ENCODE data around the gene PAPSS2.
"Not testable (repeated sequence)": the region's sequence is repeated elsewhere in the genome, so short reads cannot be mapped to it uniquely, and the experiment has no call there.

The PAPSS2 gene

DNA sequence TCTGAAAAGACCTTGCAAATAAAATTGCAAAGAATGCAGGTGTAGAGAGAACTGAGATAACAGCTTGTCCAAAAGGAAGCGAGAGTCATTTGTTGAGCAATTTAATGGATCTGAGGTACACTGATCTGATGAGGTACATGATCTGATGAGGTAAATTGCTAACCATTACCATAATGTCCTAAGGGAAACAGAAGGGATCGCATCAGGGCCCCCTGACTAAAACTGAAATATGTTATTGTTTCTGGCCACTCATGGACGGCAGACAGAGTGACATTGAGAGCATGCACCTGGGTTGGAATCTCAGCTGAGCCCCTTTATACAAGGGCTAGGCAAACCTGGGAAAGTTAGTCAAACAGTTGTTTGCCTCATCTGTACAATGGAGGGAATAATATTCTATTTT, 15.8 kb upstream of the PAPSS2 start:
- DNase-seq = no peak

DNA sequence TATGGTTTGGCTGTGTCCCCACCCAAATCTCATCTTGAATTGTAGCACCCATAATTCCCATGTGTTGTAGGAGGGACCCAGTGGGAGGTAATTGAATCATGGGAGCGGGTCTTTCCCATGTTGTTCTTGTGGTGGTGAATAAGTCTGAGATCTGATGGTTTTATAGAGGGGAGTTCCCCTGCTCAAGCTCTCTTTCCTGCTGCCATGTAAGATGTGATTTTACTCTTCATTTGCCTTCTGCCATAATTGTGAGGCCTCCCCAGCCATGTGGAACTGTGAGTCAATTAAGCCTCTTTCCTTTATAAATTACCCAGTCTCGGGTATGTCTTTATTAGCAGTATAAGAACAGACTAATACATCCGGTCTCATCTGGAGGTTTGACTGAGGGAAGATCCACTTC, 15.2 kb upstream of the PAPSS2 start:
- not testable (repeated sequence) for DNase-seq

DNA sequence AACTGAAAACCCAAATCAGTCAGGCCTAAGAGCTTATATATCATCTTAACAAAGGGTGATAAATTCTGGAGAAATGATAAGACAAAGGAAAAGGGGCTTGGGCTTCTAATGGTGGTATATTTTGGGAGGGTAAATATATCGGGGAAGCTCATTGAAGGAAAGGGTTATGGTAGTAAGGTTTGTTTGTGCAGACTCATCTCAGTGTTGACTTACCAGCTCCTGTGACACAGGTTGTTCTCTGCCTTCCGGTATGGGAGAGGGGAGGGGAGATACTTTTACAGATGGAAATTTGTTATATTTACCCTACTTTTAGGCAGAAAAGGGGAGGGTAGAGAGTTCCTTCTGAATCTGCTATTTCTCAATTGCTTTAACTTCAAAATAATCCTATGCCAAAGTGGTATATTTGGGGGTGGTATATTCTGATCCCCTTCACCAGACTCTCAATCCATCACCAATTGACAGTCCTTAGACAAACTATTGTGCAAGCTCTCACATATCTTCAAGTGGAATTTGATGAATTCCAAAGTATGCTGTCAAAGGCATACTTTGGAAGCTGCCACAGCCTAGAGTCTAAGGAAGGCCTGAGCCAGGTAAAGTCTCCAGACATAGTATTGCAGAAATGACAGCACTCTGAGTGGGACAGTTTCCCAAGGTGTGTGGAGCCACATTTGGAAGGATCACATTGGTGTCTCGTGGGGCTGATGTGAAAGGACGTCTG, 13.3 kb upstream of the PAPSS2 start:
- DNase-seq = no peak

DNA sequence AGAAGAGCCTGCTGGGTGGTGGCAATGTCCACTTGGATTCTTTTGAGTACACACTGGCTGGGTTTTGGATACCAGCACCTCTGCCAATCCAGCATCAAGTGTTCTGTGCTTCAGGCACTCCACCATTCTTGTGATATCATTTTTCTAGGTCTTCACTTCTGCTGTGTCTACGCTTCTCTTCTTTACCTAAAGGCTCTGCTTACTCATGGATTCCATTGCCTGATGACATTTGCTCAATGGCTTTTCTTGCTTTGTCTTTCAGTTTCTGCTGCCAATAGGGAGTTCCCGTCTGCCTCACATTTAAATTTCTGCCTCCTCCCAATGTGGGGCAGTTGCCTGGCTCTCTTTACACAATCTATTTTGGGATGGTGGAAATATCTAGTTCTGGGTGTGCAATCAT, 12.7 kb upstream of the PAPSS2 start:
- no peak for DNase-seq

DNA sequence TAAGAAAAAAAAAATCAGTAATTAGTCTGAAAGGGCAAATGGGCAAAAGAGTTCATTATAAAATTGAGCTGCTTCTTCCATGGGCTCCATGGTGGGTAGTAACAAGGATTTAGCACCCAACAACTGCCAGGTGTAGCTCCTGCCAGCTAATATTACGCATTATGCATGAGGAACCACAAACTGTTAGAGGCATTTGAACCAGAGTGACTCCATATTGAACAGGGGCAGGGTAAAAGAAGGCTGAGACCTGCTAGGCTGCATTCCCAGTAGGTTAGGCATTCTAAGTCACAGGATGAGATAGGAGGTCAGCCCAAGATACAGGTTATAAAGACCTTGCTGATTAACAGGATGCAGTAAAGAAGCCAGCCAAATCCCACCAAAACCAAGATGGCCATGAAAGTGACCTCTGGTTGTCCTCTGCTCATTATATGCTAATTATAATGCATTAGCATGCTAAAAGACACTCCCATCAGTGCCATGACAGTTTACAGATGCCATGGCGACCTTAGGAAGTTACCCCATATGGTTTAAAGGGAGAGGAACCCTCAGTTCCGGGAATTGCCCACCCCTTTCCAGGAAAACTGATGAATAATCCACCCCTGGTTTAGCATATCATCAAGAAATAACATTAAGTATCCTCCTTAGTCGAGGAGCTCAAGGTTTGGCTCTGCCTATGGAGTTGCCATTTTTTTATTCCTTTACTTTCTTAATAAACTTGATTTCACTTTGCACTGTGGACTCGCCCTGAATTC, 8.7 kb upstream of the PAPSS2 start:
- DNase-seq = no peak

DNA sequence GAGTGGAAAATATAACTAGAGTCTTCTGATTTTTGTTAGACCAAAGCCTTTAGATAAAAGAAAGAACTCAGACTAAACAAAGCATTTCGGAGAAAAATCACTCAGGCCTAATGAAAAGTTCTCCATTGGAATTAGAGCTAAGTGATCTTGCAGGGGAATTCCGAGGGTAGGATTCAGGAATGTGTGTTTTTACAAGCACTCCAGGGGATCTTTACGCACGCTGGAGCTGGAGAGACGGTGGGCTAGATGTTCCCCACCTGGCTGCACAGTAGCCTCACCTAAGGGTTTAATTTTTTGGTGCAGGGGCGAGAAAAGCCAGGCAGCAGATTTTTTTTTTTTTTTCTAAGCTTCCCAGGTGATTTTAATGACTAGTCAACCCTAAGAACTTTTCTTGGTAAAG, 7.9 kb upstream of the PAPSS2 start:
- DNase-seq = no peak

DNA sequence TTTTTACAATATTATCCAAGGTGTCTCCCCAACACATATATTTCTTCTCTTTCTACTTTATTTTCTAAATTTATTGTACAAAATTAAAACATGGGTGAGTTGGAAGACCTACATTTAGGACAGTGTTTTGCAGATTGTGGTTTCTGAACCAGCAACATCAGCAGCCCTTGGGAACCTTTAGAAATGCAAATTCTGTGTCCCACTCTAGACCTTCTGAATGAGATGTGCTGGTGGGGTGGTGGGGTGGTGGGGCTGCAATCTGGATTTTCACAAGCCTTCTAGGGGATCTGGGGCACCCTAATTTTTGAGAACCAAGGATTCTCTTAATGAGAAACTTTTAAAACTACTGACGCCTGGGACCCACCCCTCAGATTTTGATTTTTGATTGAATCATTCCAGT, 7.4 kb upstream of the PAPSS2 start:
- DNase-seq = no peak

DNA sequence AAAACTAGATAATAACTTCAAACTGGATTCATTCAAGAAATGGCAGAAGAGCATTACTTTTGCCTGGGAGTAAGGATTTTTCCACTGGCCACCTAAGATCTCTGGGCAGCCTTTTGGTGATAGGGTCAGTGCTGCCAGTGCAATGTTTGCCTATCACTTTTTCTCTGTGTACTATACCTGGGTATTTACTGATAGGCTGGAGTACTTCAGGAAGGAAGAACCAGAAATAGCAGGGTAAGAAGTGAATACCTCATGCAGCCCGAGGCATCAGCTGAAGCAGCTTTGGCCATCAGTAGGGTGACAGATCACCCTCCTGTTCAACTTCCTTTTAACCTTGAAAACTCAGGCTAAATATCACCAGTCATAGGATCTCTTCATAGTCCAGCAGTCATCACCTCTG, 5.5 kb upstream of the PAPSS2 start:
- DNase-seq = no peak

DNA sequence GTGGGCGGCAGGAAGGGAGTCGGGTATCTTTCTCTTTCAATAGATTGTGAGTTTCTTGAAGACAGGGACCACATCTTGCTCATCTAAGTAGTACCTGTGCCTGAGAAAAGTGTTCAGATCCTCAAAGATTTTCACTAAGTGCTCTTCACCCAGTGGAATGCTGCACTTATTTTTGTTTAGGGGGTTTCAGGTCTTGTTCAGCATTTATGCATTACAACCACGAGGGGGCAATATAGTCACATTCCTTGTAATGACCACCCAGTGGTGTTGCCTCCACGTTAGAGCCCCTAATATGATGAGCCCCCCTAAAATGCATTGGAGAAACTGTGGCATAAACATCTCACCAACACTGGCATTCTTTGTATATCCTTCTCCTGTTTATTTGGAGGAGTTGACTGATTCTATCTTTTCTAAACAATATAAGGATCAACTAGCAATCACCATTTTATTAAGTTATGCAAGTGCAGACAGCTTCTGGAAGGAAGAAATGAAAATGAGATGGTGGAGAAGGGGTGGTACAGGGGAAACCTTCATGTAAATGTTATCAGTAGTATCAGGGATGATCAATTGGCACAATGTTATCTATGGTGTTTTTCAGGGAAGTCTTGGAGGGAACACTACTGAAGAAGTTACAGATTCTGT, 3.1 kb upstream of the PAPSS2 start:
- peak; percentile 72 for DNase-seq

DNA sequence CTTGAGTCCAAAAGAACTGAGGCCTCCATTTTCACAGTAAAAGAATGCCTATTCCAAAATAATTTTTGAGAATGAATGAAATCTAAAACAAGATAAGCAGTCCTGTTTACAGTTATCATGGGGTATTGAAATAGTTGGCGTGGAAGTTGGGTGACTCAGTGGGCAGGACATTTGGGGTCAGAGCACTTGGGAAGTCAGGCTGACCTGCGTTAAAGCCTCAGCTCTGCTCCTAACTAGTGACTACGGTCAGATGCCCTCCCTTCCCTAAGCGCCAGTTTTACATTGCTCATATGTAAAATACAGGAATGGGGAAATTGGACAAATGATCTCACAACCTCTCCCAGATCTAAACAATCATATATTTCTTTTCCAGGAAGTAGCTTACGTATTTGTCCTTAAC, 2.3 kb upstream of the PAPSS2 start:
- no peak for DNase-seq

DNA sequence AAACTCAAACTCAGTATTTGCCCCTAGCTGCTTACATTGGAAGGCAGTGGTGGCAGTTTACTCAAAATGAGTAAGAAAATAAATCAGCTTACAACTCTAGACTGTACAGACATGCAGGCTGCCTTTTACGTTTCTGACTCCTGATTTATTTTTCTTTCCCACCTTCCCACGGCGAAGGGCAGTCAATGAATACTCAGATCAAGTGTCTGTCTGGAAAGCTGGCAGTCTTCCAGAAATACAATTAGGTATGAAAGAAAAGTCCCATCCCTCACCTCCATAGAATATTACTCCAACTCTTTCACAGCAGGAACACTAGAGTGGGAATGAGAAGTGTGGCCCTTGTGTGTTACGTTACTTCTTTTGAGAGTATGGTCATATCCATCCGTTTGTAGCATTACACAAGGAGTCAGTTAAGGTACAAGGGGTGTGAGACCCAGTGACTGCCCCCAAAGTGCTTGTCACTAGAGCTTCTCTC, 1.3 kb upstream of the PAPSS2 start:
- peak; percentile 45 for DNase-seq

DNA sequence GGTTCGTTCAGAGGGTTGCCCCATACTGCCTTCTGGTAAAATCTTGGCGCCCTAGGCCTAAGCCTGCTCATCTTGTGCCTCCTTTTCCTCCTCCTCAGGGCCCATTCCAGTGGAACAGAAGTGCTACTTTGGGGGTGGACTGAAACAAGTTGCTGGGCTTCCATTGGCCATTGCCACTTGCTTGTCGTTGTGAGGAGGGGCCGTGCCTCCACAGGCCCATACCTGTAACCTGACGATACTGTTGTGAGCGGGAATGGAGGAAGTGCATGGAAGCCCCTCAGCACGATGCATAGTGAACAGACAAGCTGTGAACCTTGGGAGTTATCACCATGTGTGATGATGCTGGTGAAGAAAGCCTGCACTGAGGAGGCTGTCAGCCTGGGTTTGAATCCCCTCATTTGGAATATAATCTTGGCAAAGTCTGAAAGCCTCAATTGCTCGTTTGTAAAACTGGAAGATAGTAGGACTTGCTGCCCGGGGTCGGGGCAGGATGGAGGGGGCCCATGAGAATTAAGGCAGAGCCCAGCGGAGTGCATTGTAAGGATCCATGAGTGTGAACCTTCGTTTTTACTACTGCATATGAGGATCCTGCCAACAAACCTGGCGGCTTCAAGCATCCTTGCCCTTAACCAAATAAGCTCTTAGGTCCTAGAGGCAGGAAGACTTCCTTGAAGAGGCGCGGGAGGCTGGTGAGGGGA, 671 bp upstream of the PAPSS2 start:
- DNase-seq = peak; percentile 10

DNA sequence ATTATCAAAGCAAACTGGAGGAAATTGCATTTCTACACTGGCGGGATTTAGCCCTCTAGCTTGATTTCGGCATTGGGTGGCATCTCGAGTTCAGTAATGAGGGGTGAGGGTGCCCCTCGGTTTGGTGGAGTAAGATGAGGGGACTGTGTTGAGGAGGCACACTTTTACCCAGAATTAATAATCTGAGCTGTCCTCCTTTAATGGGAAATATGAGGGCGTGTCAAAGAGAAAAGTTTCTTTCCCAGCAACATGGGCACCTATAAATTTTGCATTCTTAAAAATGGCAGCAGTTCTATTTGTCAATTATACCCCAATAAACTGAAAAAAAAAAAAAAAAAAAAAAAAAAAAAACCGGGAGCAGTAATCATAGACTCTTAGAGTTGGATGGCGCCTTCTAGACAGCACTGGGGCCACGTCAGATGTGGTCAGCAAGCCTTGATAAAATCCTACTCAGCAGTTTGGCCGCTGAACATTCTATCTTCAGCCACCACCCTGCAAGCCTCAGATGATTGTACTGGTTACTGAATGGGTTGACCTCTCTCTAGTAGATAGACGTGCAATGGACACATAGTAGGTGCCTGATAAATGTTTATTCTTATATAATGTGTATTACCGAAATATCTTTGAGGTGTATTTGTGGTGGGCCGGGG, 931 bp downstream of the PAPSS2 start:
- DNase-seq = peak; percentile 3

DNA sequence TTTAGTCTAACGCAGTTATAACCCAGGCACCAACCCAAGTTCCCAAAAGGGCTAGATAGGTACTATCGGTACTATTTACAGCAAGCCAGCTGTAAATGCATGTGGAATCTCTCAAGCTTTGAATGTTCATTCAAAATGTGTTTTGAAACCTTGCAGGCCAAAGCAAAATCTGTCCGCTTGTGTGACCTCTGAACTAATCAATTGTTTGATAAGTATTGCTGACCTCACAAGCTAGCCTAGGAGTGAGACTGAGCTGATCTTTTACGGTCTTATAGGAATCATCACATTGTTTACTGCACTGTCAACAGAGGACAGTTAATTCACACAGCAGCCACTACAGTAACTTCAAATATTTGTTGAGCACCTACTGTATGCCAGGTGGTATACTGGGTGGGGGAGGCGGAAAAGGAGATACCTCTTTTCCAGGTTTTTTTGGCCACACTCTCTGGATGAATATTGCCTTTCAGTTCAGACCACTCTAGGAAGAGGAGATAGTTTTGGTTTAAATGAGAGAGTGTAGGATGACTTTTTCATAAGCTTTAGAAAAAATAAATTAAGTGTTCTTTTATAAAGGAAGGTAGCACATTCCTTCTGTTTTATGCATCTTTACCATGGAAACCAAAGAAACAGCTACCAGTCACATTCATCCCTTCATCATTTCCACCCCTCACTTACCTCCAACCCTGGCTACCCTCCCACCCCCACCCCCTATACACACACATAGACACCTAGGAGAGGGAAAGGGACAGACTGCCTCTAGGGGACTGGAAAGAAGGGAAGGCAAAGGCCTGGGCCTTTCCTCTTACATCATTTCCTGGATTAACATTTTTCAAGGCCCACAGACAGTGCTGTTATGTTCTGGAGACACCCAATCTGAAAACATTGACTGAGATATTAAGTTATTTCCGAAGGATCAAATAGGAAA, 2.4 kb downstream of the PAPSS2 start:
- DNase-seq = no peak

DNA sequence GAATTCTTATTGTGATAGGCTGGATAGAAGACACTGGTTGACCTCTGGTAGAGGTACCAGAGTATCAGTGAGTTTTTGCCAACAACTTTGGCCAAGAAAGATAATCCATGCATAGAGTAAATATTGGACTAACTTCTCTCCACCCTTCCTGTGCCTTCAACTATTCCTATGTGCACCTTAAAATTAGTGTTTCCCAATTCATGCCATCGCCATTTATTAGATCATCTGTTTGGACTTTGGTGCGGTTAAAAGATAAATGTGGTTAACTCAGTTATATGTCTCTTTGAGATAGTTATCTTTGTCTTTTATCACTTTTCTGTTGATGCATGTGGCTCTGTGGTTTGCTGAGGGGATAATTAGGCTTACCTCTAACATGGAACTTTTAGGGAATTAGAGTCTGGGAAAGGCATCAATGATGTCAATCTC, 4.6 kb downstream of the PAPSS2 start:
- DNase-seq = no peak

DNA sequence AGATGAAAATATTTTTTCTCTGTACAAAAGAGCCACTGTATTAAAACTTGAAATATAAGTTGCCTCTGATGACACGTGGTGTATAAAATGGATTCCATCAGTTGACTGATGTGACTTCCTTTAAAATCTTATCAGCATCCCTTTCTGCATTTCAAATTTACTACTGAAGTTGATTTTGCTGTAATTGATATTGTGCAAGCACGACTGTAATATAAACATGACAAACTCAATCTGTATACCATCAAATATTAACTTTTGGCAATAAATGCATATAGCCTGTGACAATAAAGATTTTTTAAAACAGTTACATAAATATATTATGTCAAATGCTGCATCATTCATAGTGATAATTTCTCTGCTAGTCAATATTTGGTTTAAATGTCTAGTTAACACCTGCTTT, 7.8 kb downstream of the PAPSS2 start:
- DNase-seq = no peak

DNA sequence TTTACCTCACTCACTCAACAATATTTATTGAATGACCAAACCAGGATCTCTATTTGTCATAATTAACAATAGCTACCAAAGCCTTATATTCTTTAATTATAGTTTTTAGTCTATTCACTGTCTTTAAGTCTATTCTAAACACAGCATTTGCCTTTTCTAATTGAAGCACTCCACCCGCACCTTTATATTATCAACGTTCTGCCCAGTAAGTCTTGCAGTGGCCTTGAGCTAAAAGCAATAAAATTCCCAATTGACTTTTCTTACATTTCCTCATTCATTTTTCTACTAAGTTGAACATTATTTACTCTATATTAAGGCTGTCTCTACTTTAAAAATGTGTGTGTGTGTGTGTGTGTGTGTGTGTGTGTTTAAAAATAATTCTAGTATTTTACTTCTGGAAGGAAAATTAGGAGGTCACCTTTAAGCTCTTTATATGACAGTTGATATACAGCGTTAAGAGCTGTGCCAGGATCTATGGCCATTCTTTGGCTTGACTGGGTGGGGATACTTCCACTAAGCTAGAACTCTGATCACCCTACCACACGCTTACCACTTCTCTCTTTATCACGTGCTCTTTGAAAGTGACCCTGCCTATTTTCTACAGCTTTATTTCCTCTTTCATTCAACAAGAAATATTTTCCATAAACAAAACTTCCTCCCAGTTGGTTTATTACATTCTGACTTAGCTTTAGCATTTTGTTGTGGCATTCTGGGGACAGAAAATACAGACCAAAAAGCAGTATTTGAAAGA, 8.8 kb downstream of the PAPSS2 start:
- DNase-seq = no peak

DNA sequence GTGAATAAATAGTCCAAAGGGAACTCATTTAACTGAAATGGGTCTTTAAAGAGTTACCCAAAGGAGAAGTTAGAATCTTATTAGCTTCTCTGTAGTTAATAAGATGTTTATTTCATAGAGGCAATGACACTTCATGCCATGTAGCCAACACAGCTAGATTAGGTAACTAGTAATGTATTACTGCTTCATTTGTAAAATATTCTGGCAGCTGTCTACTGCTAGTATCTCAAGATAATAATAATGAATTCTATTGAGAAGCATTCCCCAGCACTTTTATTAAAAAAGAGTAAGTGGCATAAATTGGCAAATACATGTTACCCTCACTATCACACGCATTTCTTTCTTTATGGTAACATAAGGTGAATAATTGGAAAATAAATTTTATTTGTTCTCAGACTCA, 10.1 kb downstream of the PAPSS2 start:
- DNase-seq = no peak

DNA sequence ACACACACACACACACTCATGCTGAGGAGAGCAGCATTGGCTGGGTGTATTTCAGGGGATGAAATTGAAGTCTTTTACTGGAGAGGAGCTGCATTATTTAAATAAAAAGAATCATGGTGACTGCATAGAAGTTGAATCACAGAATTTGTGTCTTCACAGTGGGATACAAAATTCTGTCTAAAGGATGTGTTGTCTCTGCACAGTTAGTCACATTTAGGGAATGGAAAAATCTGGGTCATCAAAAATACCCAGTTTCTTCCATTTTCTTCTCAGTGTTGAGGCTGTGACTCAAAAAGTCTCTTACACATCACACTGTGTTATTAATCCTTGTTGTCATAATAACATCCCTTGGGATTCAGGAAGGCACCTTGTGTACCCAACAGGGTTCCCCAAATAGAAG, 10.9 kb downstream of the PAPSS2 start:
- no peak for DNase-seq

DNA sequence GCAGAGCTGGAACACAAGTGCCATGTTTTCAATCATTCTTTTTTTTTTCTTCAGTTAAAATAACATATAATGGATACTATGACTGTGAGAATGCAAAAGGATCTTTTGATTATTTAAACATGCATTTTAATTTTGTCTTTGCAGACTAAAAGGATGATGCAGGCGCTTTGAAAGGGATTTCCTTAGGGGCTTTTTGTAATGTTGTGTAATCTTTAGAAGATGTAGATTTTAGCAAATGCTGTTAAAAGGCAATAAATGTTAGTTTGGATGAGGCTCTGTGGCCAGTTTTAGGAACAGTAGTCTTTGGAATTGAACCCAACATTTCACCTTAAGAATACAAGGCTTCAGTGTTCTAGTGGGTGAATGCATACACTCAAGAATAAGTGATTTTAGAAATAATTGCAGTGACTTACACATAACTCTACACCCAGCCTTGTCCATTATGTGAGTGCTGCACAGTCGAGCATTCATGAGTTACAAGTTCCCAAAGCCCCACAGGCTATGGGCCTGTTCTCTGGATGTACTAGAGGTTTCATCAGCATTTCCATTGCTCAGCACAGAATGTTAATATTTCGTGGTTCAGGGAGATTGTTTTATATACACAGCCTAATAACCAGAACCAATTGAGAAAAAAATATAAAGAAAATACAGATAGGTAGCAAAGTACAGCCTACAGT, 11.6 kb downstream of the PAPSS2 start:
- DNase-seq = no peak

Measured in NCI-H82 (cell line).